B cell (primary cell): Measurements from ENCODE around the gene DIAPH1. TPM values are rescaled to one million over a fixed set of nuclear protein-coding genes. Genes with fewer than 3 reads are reported as not detected.
A peak's percentile ranks its signal among the peaks of the same experiment; 100 is the strongest.

Source experiments
- ATAC-seq: fragments of 200-7000 bp; cut with Tn5 transposase; one replicate; pipeline ENCODE4 v1.10.0; 2021; ENCODE audit warnings: low read depth, mild to moderate bottlenecking, moderate number of reproducible peaks, moderate library complexity
- CTCF ChIA-PET: fragments of 350-600 bp; sonication (Branson Sonifier 250); formaldehyde crosslinking; loops from one replicate; lab custom pipeline; 2021; ENCODE audit warnings: antibody characterized with exemption, inconsistent platforms; lab: Charles Lee
- POLR2A ChIA-PET: fragments of 350-600 bp; sonication (Branson Sonifier 250); formaldehyde crosslinking; loops from one replicate; lab custom pipeline; 2021; ENCODE audit warnings: antibody characterized with exemption; lab: Charles Lee
- DNase-seq: peaks from one replicate; pipeline ENCODE4 v3.0.0; 2013
- H2AFZ ChIP-seq: 2 replicates; pipeline ENCODE4 v1.6.1; 2012; ENCODE audit warnings: mild to moderate bottlenecking, low read depth, low read length; ENCODE audit not compliant: insufficient read depth, poor library complexity, severe bottlenecking
- H3K27ac ChIP-seq, 2 donors: 1 replicate in 1 of 2; 2 replicates in 1 of 2; pipeline ENCODE4 v1.5.1; 2012 to 2013; ENCODE audit warnings: low read length in 2 of 2, mild to moderate bottlenecking in 2 of 2, moderate library complexity in 1 of 2
- H3K27me3 ChIP-seq, 4 experiments: fragments of 200-600 bp in 1 of 4; sonication (generic) in 1 of 4; replicated peaks in 1 of 4; 1 replicate in 2 of 4; 2 replicates in 2 of 4; pipeline versions ENCODE4 v1.6.1 to v1.7.0; 2013 to 2016; ENCODE audit warnings: low read length in 3 of 4, mild to moderate bottlenecking in 2 of 4, mixed read lengths in 1 of 4, moderate library complexity in 1 of 4; ENCODE audit not compliant: insufficient read depth in 4 of 4, control insufficient read depth in 3 of 4; ENCODE audit errors: control extremely low read depth in 1 of 4
- H3K36me3 ChIP-seq, 2 experiments: replicated peaks in 1 of 2; 1 replicate in 1 of 2; 2 replicates in 1 of 2; pipeline versions ENCODE4 v1.6.1 to v1.7.1; 2013; ENCODE audit warnings: low read length in 1 of 2; ENCODE audit not compliant: insufficient read depth in 2 of 2, control insufficient read depth in 1 of 2; ENCODE audit errors: control extremely low read depth in 1 of 2, extremely low read depth in 1 of 2
- H3K4me1 ChIP-seq, 2 donors: fragments of 200-600 bp in 1 of 2; sonication (generic) in 1 of 2; 1 replicate in 1 of 2; 2 replicates in 1 of 2; pipeline versions ENCODE4 v1.5.1 to v1.6.1; 2013 to 2017; ENCODE audit warnings: low read length in 2 of 2; ENCODE audit not compliant: control insufficient read depth in 2 of 2, insufficient read depth in 2 of 2
- H3K4me2 ChIP-seq: replicated peaks from 2 replicates; pipeline ENCODE3; 2012; ENCODE audit warnings: mild to moderate bottlenecking, low read depth, low read length; ENCODE audit not compliant: poor library complexity, severe bottlenecking
- H3K4me3 ChIP-seq, 5 experiments: fragments of 200-600 bp in 1 of 5; sonication (generic) in 1 of 5; 1 replicate in 3 of 5; 2 replicates in 2 of 5; pipeline versions ENCODE4 v1.5.1 to v1.7.0; 2011 to 2016; ENCODE audit warnings: low read length in 4 of 5, mild to moderate bottlenecking in 4 of 5, low read depth in 2 of 5, control low read depth in 1 of 5, moderate library complexity in 1 of 5; ENCODE audit not compliant: insufficient read depth in 1 of 5; ENCODE audit errors: control extremely low read depth in 1 of 5, extremely low read depth in 1 of 5
- H3K79me2 ChIP-seq: fragments of 200-600 bp; sonication (generic); one replicate; pipeline ENCODE4 v1.6.0; 2016; ENCODE audit warnings: low read length; ENCODE audit not compliant: control insufficient read depth, insufficient read depth
- H3K9ac ChIP-seq: fragments of 200-600 bp; sonication (generic); 2 replicates; pipeline ENCODE4 v1.6.1; 2017; ENCODE audit warnings: mild to moderate bottlenecking, low read length, moderate library complexity
- H3K9me3 ChIP-seq, 3 donors: one replicate each; pipeline versions ENCODE4 v1.6.1 to v1.7.1; 2013; ENCODE audit warnings: low read length in 2 of 3; ENCODE audit not compliant: control insufficient read depth in 2 of 3, insufficient read depth in 1 of 3; ENCODE audit errors: control extremely low read depth in 1 of 3
- H4K20me1 ChIP-seq: 2 replicates; pipeline ENCODE4 v1.6.0; 2012; ENCODE audit warnings: mild to moderate bottlenecking, low read length; ENCODE audit not compliant: insufficient read depth, control insufficient read depth, poor library complexity, severe bottlenecking
- H3K27ac Mint-ChIP-seq: one replicate; pipeline ENCODE4 v1.8.0; 2021; ENCODE audit warnings: mixed read lengths
- H3K27me3 Mint-ChIP-seq: one replicate; pipeline ENCODE4 v1.8.0; 2021; ENCODE audit warnings: mixed read lengths
- H3K4me1 Mint-ChIP-seq: one replicate; pipeline ENCODE4 v1.8.0; 2021; ENCODE audit warnings: mixed read lengths
- H3K4me3 Mint-ChIP-seq: one replicate; pipeline ENCODE4 v1.8.0; 2021; ENCODE audit warnings: mixed read lengths
- H3K9me3 Mint-ChIP-seq: one replicate; pipeline ENCODE4 v1.8.0; 2022; ENCODE audit warnings: mixed read lengths; ENCODE audit not compliant: insufficient read depth
- CTCF ChIP-seq: fragments of 200-600 bp; IDR thresholded peaks from one replicate; pipeline ENCODE4 v1.8.0; 2022; ENCODE audit warnings: antibody characterized with exemption, mild to moderate bottlenecking
- EZH2 ChIP-seq: IDR thresholded peaks from 2 replicates; pipeline ENCODE4 v1.6.1; 2012; ENCODE audit warnings: borderline replicate concordance, low read depth, mild to moderate bottlenecking, moderate library complexity, low read length; ENCODE audit not compliant: insufficient read depth, poor library complexity, severe bottlenecking
- WGBS: methylation state at CpG from one replicate; pipeline ENCODE4 v1.1.5; 2013; ENCODE audit warnings: missing lambda C conversion rate; ENCODE audit not compliant: insufficient coverage; 5-methylcytosine and 5-hydroxymethylcytosine counted together
- intact Hi-C: fragments of 100-400 bp; cut with micrococcal nuclease; formaldehyde crosslinking; loops from one replicate; pipeline ENCODE4 v1.10.0; 2022
- polyA plus RNA-seq: library from polyadenylated mRNA; depleted of rRNA; stranded (reverse); fragments of >200 nt; gene quantifications from 2 replicates; pipeline ENCODE4 v1.2.3, GENCODE V29; 2012
- total RNA-seq, 2 donors: library from RNA; stranded (reverse); fragments of 120-200 nt in 1 of 2; gene quantifications; 1 replicate in 1 of 2; 2 replicates in 1 of 2; pipeline versions ENCODE4 v1.2.3 to v1.2.4, GENCODE V29; 2013 to 2022

Gene DIAPH1
- total and polyA plus RNA-seq, 2 donors (not counting 1 experiment from before 2014, with no cell fraction given): 59.7 to 113 TPM

DNA sequence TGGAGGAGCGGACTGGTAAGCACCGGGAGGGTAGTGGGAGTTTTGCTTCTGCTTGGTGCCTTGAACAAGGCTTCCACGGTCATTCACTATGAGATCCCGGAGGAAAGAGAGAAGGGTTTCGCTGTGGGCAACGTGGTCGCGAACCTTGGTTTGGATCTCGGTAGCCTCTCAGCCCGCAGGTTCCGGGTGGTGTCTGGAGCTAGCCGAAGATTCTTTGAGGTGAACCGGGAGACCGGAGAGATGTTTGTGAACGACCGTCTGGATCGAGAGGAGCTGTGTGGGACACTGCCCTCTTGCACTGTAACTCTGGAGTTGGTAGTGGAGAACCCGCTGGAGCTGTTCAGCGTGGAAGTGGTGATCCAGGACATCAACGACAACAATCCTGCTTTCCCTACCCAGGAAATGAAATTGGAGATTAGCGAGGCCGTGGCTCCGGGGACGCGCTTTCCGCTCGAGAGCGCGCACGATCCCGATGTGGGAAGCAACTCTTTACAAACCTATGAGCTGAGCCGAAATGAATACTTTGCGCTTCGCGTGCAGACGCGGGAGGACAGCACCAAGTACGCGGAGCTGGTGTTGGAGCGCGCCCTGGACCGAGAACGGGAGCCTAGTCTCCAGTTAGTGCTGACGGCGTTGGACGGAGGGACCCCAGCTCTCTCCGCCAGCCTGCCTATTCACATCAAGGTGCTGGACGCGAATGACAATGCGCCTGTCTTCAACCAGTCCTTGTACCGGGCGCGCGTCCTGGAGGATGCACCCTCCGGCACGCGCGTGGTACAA lies 142.5 kb downstream of the DIAPH1 start:
- peaks cover 29% of the 10 kb centered on the region for H3K4me1 Mint-ChIP-seq
- no peaks in the 10 kb centered on the region for H3K79me2 ChIP-seq
- ATAC-seq: peak; percentile 16
- CTCF ChIA-PET: interaction anchor here (0.6 to 5.0 kb wide), 16 partner anchors 8 to 142 kb away, joined by 3 to 65 read pairs (median 7); partner anchors contain the start of genes DIAPH1, PCDHGA10, PCDHGA11 and PCDHGA12
- H3K4me3 ChIP-seq: peak overlapping the region; percentile 35 to 64 (median 49)
- H3K9me3 Mint-ChIP-seq: no peaks in the 10 kb centered on the region
- peak overlapping the region; percentile 60 for H3K9ac ChIP-seq
- 2% methylated on average over 58 of the region's 58 CpGs for WGBS
- H3K9me3 ChIP-seq: peaks cover 0 to 13% (median 0%) of the 10 kb centered on the region in 3 donors
- peak overlapping the region; percentile 95 for H3K4me3 Mint-ChIP-seq
- peaks cover 23 to 32% of the 10 kb centered on the region in 2 donors for H3K4me1 ChIP-seq
- intact Hi-C loops: loop anchor here (2.0 kb wide), 1 partner anchor 34 kb away; no protein-coding TSS in a partner anchor
- peak; percentile 39 for DNase-seq
- H3K27ac ChIP-seq: no peak overlapping the region
- peaks cover 43% of the 10 kb centered on the region for H3K27me3 Mint-ChIP-seq
- no peaks in the 10 kb centered on the region for H4K20me1 ChIP-seq
- POLR2A ChIA-PET: interaction anchor here (0.6 kb wide), 1 partner anchor 61 kb away, joined by 3 read pairs; no protein-coding TSS in a partner anchor
- peaks cover 0 to 49% (median 30%) of the 10 kb centered on the region in 4 experiments for H3K27me3 ChIP-seq
- no peak for TF ChIP-seq CTCF
- TF ChIP-seq EZH2: no peak
- peak overlapping the region; percentile 66 for H2AFZ ChIP-seq
- no peaks in the 10 kb centered on the region for H3K36me3 ChIP-seq
- peak overlapping the region; percentile 47 for H3K27ac Mint-ChIP-seq
- peak overlapping the region; percentile 76 for H3K4me2 ChIP-seq
